ENCODE measurements around the gene CLCC1.

The CLCC1 gene

GRCh38 chr1:108916788-108917187 lies 46.5 kb downstream of the CLCC1 start:
- DNase-seq (ENCODE audit: low read depth): no peak
